ENCODE measurements around the gene THAP8.

GRCh38 chr19:36101550-36102327 lies 47.7 kb upstream of the THAP8 start:
- TF ChIP-seq EZH2 (IDR thresholded peaks at IDR 0.05; ENCODE audit: borderline replicate concordance, low read depth, low read length, severe bottlenecking) (no peak), CTCF (IDR thresholded peaks at IDR 0.05; ENCODE audit: borderline replicate concordance, extremely low read depth, low read length, poor library complexity, severe bottlenecking) (no peak)

Data from DND-41 (cell line).